Measurements from ENCODE around the gene MBD5.

- TF ChIP-seq CTCF (IDR thresholded peaks at IDR 0.05) (no peak), POLR2AphosphoS5 (IDR thresholded peaks at IDR 0.05) (no peak), POLR2A (IDR thresholded peaks at IDR 0.05) (no peak), EP300 (IDR thresholded peaks at IDR 0.05) (no peak)
These were observed 200.3 kb downstream of the MBD5 start for GRCh38 chr2:148221166-148221565.

All from stomach (tissue), 4 donors.